ENCODE measurements around the gene AKT1. TPM values are rescaled to one million over a fixed set of nuclear protein-coding genes. Genes with fewer than 3 reads are reported as not detected.

Gene AKT1
- total and polyA plus RNA-seq, 3 experiments from 2014 or later: 34.1 to 150 (median 147) TPM

DNA sequence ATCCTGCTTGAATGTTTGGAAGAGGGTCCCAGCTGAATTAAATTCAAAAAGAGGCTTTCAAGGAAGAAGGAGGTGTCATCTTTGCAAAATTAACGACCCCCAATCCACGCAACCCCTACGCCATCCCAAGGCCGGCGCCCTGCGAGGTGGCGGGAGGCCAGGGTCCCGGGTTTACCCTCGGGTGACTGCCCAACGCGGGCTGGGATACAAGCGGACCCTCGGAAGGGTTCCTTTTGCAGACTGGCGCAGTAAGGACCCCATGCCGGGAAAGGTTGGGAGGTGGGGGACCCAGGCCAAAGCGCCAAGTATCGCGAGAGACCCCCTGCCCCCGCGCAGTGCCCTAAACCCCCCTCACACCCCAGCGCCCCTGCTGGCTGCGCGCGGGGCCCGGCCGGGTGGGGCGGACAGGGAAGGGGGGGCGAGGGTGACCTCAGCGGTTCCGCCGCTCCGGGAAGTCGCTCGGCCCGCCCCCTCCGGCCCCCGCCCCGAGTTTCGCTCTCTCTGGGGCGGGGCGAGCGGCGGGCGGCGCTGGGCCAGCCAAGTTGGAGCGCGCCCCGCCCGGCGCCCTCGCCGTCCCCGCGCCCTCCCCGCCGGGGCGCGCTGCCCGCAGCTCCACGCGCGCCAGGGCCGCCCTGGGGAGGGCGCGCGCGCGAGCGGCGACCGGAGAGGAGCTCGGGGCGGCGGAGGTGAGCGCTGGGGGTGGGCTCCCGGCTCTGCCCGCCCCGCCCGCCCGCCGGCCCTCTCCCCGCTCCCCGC is 4.6 kb upstream of the AKT1 start:
- Histone ChIP-seq H3K4me3 (ENCODE audit: low read length) (peak overlapping the region; percentile 2), H3K9me3 (ENCODE audit: low read length) (no peaks in the 10 kb centered on the region), H3K27me3 (ENCODE audit: insufficient read depth, low read length, poor library complexity, severe bottlenecking) (no peaks in the 10 kb centered on the region), H3K4me1 (ENCODE audit: insufficient read depth, low read length) (peaks cover 30% of the 10 kb centered on the region), H3K27ac (ENCODE audit: low read depth, low read length) (peak overlapping the region; percentile 59), H3K36me3 (ENCODE audit: insufficient read depth, low read length) (no peaks in the 10 kb centered on the region)
- Mint-ChIP-seq H3K36me3 (peaks cover 0 to 3% (median 0%) of the 10 kb centered on the region in 3 donors), H3K4me3 (peak overlapping the region; percentile 69 to 89 (median 77)), H3K27ac (peak overlapping the region; percentile 37 to 91 (median 84)), H3K9me3 (no peaks in the 10 kb centered on the region), H3K27me3 (no peaks in the 10 kb centered on the region), H3K4me1 (peaks cover 15 to 62% (median 23%) of the 10 kb centered on the region in 3 donors)
- ChIA-PET POLR2A (interaction anchor here (0.7 to 1.9 kb wide), 7 partner anchors 8 to 185 kb away, joined by 3 to 11 read pairs (median 5); partner anchors contain the start of gene SIVA1), CTCF (interaction anchor here (0.9 to 2.3 kb wide), 4 partner anchors 12 to 29 kb away, joined by 3 to 15 read pairs (median 5); no protein-coding TSS in a partner anchor)
- DNase-seq: peak; percentile 73 to 89 (median 79)

DNA sequence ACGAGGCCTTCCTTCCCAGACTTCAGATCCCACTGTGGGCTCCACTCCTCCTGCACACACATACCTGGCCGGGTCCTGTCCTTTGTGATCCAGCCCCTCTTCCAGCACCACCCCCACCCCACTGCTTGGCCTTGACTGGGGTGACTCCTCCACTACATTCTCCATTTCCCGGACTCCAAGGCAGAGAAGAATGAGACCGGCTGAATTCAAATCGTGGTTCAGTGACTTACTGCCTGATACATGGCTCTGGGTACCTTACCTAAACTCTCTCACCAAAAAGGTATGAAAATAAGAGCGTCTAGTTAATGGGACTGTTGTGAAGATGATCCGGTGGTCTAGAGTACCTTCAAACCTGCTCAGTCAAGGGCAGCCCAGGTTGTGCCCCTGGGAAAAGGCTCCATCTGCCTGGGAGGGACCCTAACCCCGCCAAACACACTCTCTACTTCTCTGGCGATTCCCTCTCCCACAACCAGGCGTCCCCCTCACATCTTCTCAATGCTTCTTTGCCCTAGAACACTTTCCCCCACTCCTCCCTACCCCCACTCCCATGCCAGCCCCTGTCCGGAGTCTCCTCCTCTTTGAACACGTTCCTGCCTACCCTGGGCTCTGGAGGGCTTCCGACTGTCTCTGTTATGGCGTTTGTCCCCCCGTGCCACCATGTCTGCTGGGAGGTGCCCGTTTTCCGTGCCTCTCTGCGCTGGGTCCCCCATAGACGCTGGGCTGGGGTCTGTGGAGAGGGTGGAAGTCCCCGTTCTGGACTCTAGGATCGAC is 3.9 kb upstream of the AKT1 start:
- H3K4me1 Mint-ChIP-seq: peaks cover 18 to 65% (median 26%) of the 10 kb centered on the region in 3 donors
- H3K9me3 ChIP-seq (ENCODE audit: low read length): no peaks in the 10 kb centered on the region
- H3K27ac Mint-ChIP-seq: peak overlapping the region; percentile 37 to 91 (median 84)
- H3K27me3 Mint-ChIP-seq: no peaks in the 10 kb centered on the region
- H3K4me1 ChIP-seq (ENCODE audit: insufficient read depth, low read length): peaks cover 32% of the 10 kb centered on the region
- H3K9me3 Mint-ChIP-seq: no peaks in the 10 kb centered on the region
- H3K36me3 ChIP-seq (ENCODE audit: insufficient read depth, low read length): no peaks in the 10 kb centered on the region
- peaks cover 0 to 4% (median 0%) of the 10 kb centered on the region in 3 donors for H3K36me3 Mint-ChIP-seq
- peak in 1 of 5 donors; percentile 38 for DNase-seq
- H3K4me3 Mint-ChIP-seq: peak overlapping the region; percentile 69 to 89 (median 77)
- CTCF ChIA-PET: no interaction called here
- H3K4me3 ChIP-seq (ENCODE audit: low read length): peak overlapping the region; percentile 2
- H3K27ac ChIP-seq (ENCODE audit: low read depth, low read length): peak overlapping the region; percentile 59
- POLR2A ChIA-PET: interaction anchor here (1.0 to 1.6 kb wide), 2 partner anchors 31 to 47 kb away, joined by 3 to 7 read pairs; partner anchors contain the start of gene SIVA1
- no peaks in the 10 kb centered on the region for H3K27me3 ChIP-seq (ENCODE audit: insufficient read depth, low read length, poor library complexity, severe bottlenecking)

DNA sequence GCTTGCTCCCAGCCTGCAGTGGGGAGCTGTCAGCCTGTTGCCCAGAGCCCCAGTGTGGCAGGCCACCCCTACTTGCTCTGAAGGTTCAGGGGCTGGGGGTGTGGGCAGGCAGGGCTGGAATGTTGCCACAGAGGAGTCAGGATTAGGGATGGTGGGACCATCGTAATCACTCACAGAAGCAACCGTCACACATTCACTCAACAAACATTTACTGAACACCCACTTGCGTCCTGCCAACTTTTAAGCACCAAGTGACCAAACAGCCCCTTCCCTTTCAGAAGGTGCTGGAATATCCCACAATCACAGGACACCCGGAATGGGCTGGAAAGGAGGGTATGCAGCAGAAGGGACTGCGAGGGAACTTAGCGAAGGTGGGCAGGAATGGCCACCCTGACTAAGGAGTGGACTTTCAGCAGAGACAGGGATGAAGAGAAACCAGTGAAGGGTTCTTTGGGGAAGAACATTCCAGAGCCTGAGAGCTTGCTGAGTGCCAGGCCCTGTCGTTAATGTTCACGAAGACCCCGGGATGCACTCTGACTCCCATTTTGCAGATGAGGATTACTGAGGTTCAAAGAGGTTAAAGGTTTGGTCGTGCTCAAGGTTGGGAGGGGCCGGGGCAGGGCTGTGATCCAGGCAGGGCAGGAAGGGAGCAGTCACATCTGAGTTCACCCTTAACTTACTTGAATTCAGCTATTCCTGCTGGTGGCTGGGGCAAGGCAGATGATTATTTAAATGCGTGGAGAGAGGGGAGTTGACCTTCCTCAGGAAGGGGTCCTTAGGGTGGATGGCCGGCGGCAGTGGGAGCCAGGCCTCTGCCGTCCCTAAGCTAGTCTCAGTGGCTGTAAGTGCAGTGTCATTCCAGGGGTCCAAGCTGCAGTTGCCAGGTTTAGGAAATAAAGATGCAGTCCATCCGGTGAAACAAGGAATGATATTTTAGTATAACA is 3.0 kb upstream of the AKT1 start:
- H3K36me3 ChIP-seq (ENCODE audit: insufficient read depth, low read length): no peaks in the 10 kb centered on the region
- H3K27me3 Mint-ChIP-seq: no peaks in the 10 kb centered on the region
- H3K9me3 Mint-ChIP-seq: no peaks in the 10 kb centered on the region
- ChIA-PET CTCF (no interaction called here), POLR2A (interaction anchor here (1.0 kb wide), 1 partner anchor 46 kb away, joined by 3 read pairs; the partner anchor contains the start of gene SIVA1)
- no peak overlapping the region for H3K4me3 ChIP-seq (ENCODE audit: low read length)
- DNase-seq: no peak
- no peaks in the 10 kb centered on the region for H3K27me3 ChIP-seq (ENCODE audit: insufficient read depth, low read length, poor library complexity, severe bottlenecking)
- H3K4me1 ChIP-seq (ENCODE audit: insufficient read depth, low read length): peaks cover 40% of the 10 kb centered on the region
- peak overlapping the region; percentile 35 to 91 (median 82) for H3K27ac Mint-ChIP-seq
- peak overlapping the region in 6 of 7 donors; percentile 75 to 89 (median 78) for H3K4me3 Mint-ChIP-seq
- H3K9me3 ChIP-seq (ENCODE audit: low read length): no peaks in the 10 kb centered on the region
- no peak overlapping the region for H3K27ac ChIP-seq (ENCODE audit: low read depth, low read length)
- peaks cover 0 to 4% (median 0%) of the 10 kb centered on the region in 3 donors for H3K36me3 Mint-ChIP-seq
- peaks cover 26 to 68% (median 34%) of the 10 kb centered on the region in 3 donors for H3K4me1 Mint-ChIP-seq

DNA sequence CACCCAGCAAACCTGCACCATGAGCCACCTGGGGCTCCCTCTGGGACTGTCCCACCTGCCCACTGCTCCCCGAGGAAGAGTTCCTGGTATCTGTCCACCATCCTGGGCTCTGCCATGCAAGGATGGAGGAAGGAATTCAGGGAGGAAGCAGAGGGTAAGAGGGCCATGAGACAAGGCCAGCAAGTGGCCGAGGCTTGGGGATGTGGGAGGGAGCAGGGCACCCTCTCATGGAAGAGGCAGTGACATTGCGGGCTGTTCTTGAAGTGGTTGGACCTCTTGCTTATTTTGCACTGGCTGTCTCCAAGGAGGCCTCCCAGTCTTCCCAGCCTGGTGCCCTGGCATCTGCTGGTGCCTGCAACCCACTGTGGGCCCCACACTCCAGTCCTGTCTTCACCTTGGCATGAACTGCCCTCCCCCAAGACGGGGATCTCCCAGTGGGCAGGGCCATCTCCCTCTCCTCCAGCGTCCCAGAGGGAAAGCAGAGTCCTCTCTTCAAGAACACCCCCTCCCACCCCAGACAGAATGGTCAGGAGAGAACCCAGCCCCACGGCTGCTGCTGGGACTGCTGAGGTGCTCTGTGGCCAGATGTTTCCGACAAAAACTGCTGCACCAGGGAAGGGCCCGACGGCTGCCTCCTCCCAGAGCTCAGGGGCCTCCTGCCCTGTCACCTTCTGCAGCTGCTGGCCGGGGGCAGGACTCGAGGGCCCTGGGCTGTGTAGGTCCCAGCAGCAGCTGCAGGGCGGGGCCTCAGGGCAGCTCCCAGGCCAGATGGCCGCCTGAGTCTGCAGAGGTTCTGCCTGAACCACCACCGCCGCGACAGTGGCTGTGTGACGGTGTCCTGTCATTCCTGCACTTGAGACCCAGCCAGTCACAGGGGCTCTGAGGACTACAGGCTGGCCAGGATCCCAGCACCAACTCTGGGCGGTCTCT is 1.8 kb upstream of the AKT1 start:
- H3K27ac ChIP-seq (ENCODE audit: low read depth, low read length): no peak overlapping the region
- DNase-seq: no peak

DNA sequence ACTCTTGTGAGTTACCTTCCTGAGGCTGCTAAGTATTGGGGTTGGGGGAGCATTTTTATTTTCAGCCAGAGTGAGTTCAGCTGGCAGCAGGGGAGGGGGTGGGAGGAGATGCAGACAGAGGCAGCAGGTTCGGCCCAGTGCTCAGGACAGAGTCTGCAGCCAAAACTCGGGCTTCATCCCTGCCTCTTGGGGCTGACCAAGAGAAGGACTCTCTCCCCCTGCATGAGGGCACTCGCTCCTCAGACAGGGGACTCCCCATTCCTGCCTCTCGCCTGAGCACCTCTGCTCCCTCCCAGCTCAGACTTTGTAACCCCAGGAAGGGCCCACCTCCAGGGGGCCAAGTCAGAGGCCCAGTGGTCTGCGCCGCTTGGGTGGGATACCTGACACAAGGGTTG is 1.1 kb upstream of the AKT1 start:
- Histone ChIP-seq H3K4me3 (ENCODE audit: low read length) (no peak overlapping the region), H3K9me3 (ENCODE audit: low read length) (no peaks in the 10 kb centered on the region), H3K27me3 (ENCODE audit: insufficient read depth, low read length, poor library complexity, severe bottlenecking) (no peaks in the 10 kb centered on the region), H3K36me3 (ENCODE audit: insufficient read depth, low read length) (peaks cover under 1% of the 10 kb centered on the region), H3K27ac (ENCODE audit: low read depth, low read length) (no peak overlapping the region), H3K4me1 (ENCODE audit: insufficient read depth, low read length) (peaks cover 41% of the 10 kb centered on the region)
- CTCF ChIA-PET: no interaction called here
- POLR2A ChIA-PET: no interaction called here
- no peaks in the 10 kb centered on the region for H3K9me3 Mint-ChIP-seq
- peaks cover 36 to 64% (median 38%) of the 10 kb centered on the region in 3 donors for H3K4me1 Mint-ChIP-seq
- H3K36me3 Mint-ChIP-seq: peaks cover 0 to 8% (median 0%) of the 10 kb centered on the region in 3 donors
- H3K27ac Mint-ChIP-seq: peak overlapping the region; percentile 70 to 97 (median 84)
- peak overlapping the region; percentile 55 to 89 (median 80) for H3K4me3 Mint-ChIP-seq
- DNase-seq: no peak
- H3K27me3 Mint-ChIP-seq: no peaks in the 10 kb centered on the region

More for the DNA sequence above, 1.8 kb upstream of the AKT1 start:
- H3K27me3 ChIP-seq (ENCODE audit: insufficient read depth, low read length, poor library complexity, severe bottlenecking): no peaks in the 10 kb centered on the region
- Mint-ChIP-seq H3K27ac (peak overlapping the region in 6 of 8 donors; percentile 39 to 97 (median 80)), H3K4me3 (peak overlapping the region in 6 of 7 donors; percentile 55 to 85 (median 77)), H3K27me3 (no peaks in the 10 kb centered on the region), H3K36me3 (peaks cover 0 to 8% (median 0%) of the 10 kb centered on the region in 3 donors), H3K4me1 (peaks cover 36 to 69% (median 40%) of the 10 kb centered on the region in 3 donors), H3K9me3 (no peaks in the 10 kb centered on the region)
- H3K9me3 ChIP-seq (ENCODE audit: low read length): no peaks in the 10 kb centered on the region
- peaks cover 48% of the 10 kb centered on the region for H3K4me1 ChIP-seq (ENCODE audit: insufficient read depth, low read length)
- H3K36me3 ChIP-seq (ENCODE audit: insufficient read depth, low read length): no peaks in the 10 kb centered on the region
- ChIA-PET CTCF (no interaction called here), POLR2A (no interaction called here)
- H3K4me3 ChIP-seq (ENCODE audit: low read length): no peak overlapping the region

DNA sequence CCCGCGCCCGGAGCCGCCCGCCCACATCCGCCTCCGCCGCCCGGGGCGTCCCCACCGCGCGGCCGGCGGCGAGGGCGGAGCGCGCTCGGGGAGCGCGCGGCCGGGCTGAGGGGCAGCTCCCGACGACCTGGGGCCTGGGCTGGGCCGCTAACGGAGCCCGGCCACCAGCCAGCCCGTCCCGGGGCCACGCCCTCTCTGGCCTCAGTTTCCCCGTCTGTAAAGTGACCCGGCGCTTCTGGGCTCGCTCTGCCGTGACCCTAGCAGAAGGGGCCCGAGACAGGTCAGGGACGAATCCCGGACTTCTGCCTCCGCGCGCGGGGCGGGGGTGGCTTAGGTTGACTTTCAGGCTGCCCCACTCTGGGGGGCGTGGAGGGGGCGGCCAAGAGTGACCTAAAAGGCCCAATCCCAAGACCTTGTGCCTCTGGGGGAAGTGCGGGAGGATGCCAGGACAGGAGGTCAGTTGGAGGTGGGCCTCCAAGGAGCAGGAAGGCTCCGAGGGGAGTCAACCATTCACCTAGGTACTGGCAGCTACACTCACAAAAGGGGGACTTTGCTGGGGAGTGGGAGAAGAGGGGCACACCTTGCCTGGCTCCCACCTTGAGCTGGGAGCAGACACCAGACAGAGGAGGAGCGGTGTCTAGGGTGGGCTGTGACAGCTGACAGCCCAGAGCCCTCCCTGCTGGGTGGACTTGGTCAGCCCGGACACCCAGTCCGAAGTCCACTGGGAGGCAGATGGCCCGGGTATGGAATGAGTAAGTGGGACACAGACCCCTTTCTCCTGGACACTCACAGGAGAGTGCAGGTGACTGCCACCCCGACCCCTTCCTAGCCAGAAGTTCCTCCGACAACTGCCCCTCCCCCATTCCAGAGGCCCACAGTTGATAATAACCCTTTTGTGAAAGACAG is 486 bp upstream of the AKT1 start:
- no peaks in the 10 kb centered on the region for H3K9me3 Mint-ChIP-seq
- peak overlapping the region; percentile 70 to 97 (median 84) for H3K27ac Mint-ChIP-seq
- Histone ChIP-seq H3K36me3 (ENCODE audit: insufficient read depth, low read length) (peaks cover 4% of the 10 kb centered on the region), H3K27me3 (ENCODE audit: insufficient read depth, low read length, poor library complexity, severe bottlenecking) (no peaks in the 10 kb centered on the region), H3K4me3 (ENCODE audit: low read length) (peak overlapping the region; percentile 45), H3K27ac (ENCODE audit: low read depth, low read length) (peak overlapping the region; percentile 43), H3K9me3 (ENCODE audit: low read length) (no peaks in the 10 kb centered on the region), H3K4me1 (ENCODE audit: insufficient read depth, low read length) (peaks cover 36% of the 10 kb centered on the region)
- ChIA-PET POLR2A (interaction anchor here (0.6 kb wide), 1 partner anchor 43 kb away, joined by 3 read pairs; the partner anchor contains the start of gene SIVA1), CTCF (interaction anchor here (2.1 kb wide), 1 partner anchor 28 kb away, joined by 7 read pairs; no protein-coding TSS in a partner anchor)
- H3K4me3 Mint-ChIP-seq: peak overlapping the region; percentile 55 to 89 (median 80)
- H3K27me3 Mint-ChIP-seq: no peaks in the 10 kb centered on the region
- H3K4me1 Mint-ChIP-seq: peaks cover 36 to 65% (median 40%) of the 10 kb centered on the region in 3 donors
- peaks cover 0 to 13% (median 0%) of the 10 kb centered on the region in 3 donors for H3K36me3 Mint-ChIP-seq
- DNase-seq: peak in 4 of 5 donors; percentile 42 to 67 (median 57)
